Fibroblast of the conjunctiva (primary cell): ENCODE measurements around the gene KRTAP10-11.
"Not testable (repeated sequence)": the region's sequence is repeated elsewhere in the genome, so short reads cannot be mapped to it uniquely, and the experiment has no call there.

Experiments
- DNase-seq: peaks from one replicate; pipeline ENCODE4 v3.0.0-alpha.2; 2010; ENCODE audit warnings: low read depth

KRTAP10-11 gene

GRCh38 chr21:44614961-44615391, 31.2 kb upstream of the KRTAP10-11 start:
- no peak for DNase-seq

- no peak for DNase-seq
Measured at GRCh38 chr21:44615466-44615865, 30.7 kb upstream of the KRTAP10-11 start.

- no peak for DNase-seq
Measured at GRCh38 chr21:44615911-44616590, 30.2 kb upstream of the KRTAP10-11 start.

- no peak for DNase-seq
Measured at GRCh38 chr21:44616591-44616926, 29.7 kb upstream of the KRTAP10-11 start.

- no peak for DNase-seq
Measured at GRCh38 chr21:44617071-44617501, 29.1 kb upstream of the KRTAP10-11 start.

GRCh38 chr21:44618504-44618903, 27.7 kb upstream of the KRTAP10-11 start:
- DNase-seq, result no peak

GRCh38 chr21:44618909-44619308, 27.3 kb upstream of the KRTAP10-11 start:
- DNase-seq, result no peak

GRCh38 chr21:44619886-44620285, 26.3 kb upstream of the KRTAP10-11 start:
- DNase-seq, result no peak

GRCh38 chr21:44623575-44623974, 22.6 kb upstream of the KRTAP10-11 start:
- no peak for DNase-seq

GRCh38 chr21:44625756-44626155, 20.5 kb upstream of the KRTAP10-11 start:
- DNase-seq, result no peak

- no peak for DNase-seq
Measured at GRCh38 chr21:44626262-44626661, 20.0 kb upstream of the KRTAP10-11 start.

- no peak for DNase-seq
Measured at GRCh38 chr21:44626673-44627143, 19.5 kb upstream of the KRTAP10-11 start, which contains the start of gene KRTAP10-9. Gene KRTAP10-9 (plus strand): TSS chr21:44627093. CDS start chr21:44627172, 79 bp downstream.

GRCh38 chr21:44627181-44627822, 18.9 kb upstream of the KRTAP10-11 start:
- DNase-seq, result not testable (repeated sequence)

- not testable (repeated sequence) for DNase-seq
Measured at GRCh38 chr21:44627831-44628233, 18.4 kb upstream of the KRTAP10-11 start.

- no peak for DNase-seq
Measured at GRCh38 chr21:44628707-44629391, 17.4 kb upstream of the KRTAP10-11 start.

GRCh38 chr21:44630440-44630839, 15.8 kb upstream of the KRTAP10-11 start:
- no peak for DNase-seq

- DNase-seq, result no peak
Measured at GRCh38 chr21:44632067-44632466, 14.1 kb upstream of the KRTAP10-11 start.

- no peak for DNase-seq
Measured at GRCh38 chr21:44636209-44637017, 9.8 kb upstream of the KRTAP10-11 start.

GRCh38 chr21:44637018-44637850, 9.0 kb upstream of the KRTAP10-11 start, which contains the start of gene KRTAP10-10:
Gene KRTAP10-10 (plus strand): TSS chr21:44637356. CDS start chr21:44637418, 62 bp downstream.
- no peak for DNase-seq

- not testable (repeated sequence) for DNase-seq
Measured at GRCh38 chr21:44637851-44638348, 8.3 kb upstream of the KRTAP10-11 start.
